Body of pancreas (tissue), 4 donors: ENCODE data around the gene CKAP5.

Experiments
- CTCF ChIP-seq, 7 experiments: fragments of 450-650 bp in 4 of 7; fragments of 200-600 bp in 3 of 7; sonication (generic) in 3 of 7; IDR thresholded peaks; one replicate each; pipeline ENCODE4 v1.5.1; 2016 to 2019; ENCODE audit warnings: antibody characterized with exemption in 7 of 7
- POLR2A ChIP-seq, 3 donors: fragments of 450-650 bp; IDR thresholded peaks; one replicate each; pipeline ENCODE4 v1.6.1; 2016; ENCODE audit warnings: antibody characterized with exemption in 3 of 3, mild to moderate bottlenecking in 2 of 3

- TF ChIP-seq POLR2A (IDR thresholded peaks at IDR 0.05) (no peak), CTCF (IDR thresholded peaks at IDR 0.05) (no peak)
Observed at GRCh38 chr11:46776878-46777277, 69.2 kb downstream of the CKAP5 start.
